H9 (cell line): ENCODE results near the gene HRAS. TPM values are rescaled to one million over a fixed set of nuclear protein-coding genes. Genes with fewer than 3 reads are reported as not detected.

Experiments used
- DNase-seq: peaks from one replicate; pipeline ENCODE4 v3.0.0-alpha.2; 2017
- H2AFZ ChIP-seq: one replicate; pipeline ENCODE4 v1.6.1; 2013; ENCODE audit warnings: mild to moderate bottlenecking, low read length, control low read depth, moderate library complexity
- H2AK5ac ChIP-seq: 2 replicates; pipeline ENCODE4 v1.6.1; 2013; ENCODE audit warnings: low read length, control low read depth, mixed read lengths; ENCODE audit not compliant: insufficient read length
- H2BK120ac ChIP-seq: one replicate; pipeline ENCODE4 v1.6.1; 2013; ENCODE audit warnings: low read depth, mild to moderate bottlenecking, low read length, control low read depth, inconsistent platforms; ENCODE audit not compliant: poor library complexity, severe bottlenecking
- H2BK12ac ChIP-seq: 2 replicates; pipeline ENCODE4 v1.6.1; 2013; ENCODE audit warnings: low read length, control low read depth, mixed read lengths, low read depth; ENCODE audit not compliant: insufficient read length
- H2BK15ac ChIP-seq: 2 replicates; pipeline ENCODE4 v1.6.1; 2013; ENCODE audit warnings: low read depth, low read length, control low read depth
- H2BK20ac ChIP-seq: one replicate; pipeline ENCODE4 v1.6.1; 2013; ENCODE audit warnings: low read depth, mild to moderate bottlenecking, low read length, control low read depth, inconsistent platforms; ENCODE audit not compliant: poor library complexity, severe bottlenecking
- H2BK5ac ChIP-seq: 2 replicates; pipeline ENCODE4 v1.6.1; 2013; ENCODE audit warnings: low read length, control low read depth, mixed read lengths; ENCODE audit not compliant: insufficient read length
- H3K14ac ChIP-seq: 2 replicates; pipeline ENCODE4 v1.6.1; 2013; ENCODE audit warnings: low read length, control low read depth; ENCODE audit not compliant: insufficient read depth
- H3K18ac ChIP-seq: 2 replicates; pipeline ENCODE4 v1.6.1; 2013; ENCODE audit warnings: low read depth, mild to moderate bottlenecking, mixed read lengths, low read length, control low read depth; ENCODE audit not compliant: insufficient read length
- H3K23ac ChIP-seq: 2 replicates; pipeline ENCODE4 v1.6.1; 2013; ENCODE audit warnings: low read length, control low read depth, mixed read lengths, low read depth; ENCODE audit not compliant: insufficient read length
- H3K23me2 ChIP-seq: 2 replicates; pipeline ENCODE4 v1.6.1; 2013; ENCODE audit warnings: low read depth, mild to moderate bottlenecking, mixed read lengths, low read length, control low read depth; ENCODE audit not compliant: insufficient read length, poor library complexity, severe bottlenecking
- H3K27ac ChIP-seq: 2 replicates; pipeline ENCODE4 v1.5.1; 2013; ENCODE audit warnings: low read length, control low read depth, mixed read lengths, low read depth; ENCODE audit not compliant: insufficient read length
- H3K27me3 ChIP-seq: 2 replicates; pipeline ENCODE4 v1.6.1; 2013; ENCODE audit warnings: low read length, control low read depth, inconsistent platforms; ENCODE audit not compliant: insufficient read depth
- H3K4ac ChIP-seq: 2 replicates; pipeline ENCODE4 v1.6.1; 2013; ENCODE audit warnings: low read depth, mild to moderate bottlenecking, control low read depth, inconsistent platforms, low read length, moderate library complexity
- H3K4me1 ChIP-seq: 2 replicates; pipeline ENCODE4 v1.6.1; 2013; ENCODE audit warnings: low read length, control low read depth, inconsistent platforms; ENCODE audit not compliant: insufficient read depth
- H3K4me2 ChIP-seq: 2 replicates; pipeline ENCODE4 v1.6.1; 2013; ENCODE audit warnings: low read length, control low read depth, mixed read lengths; ENCODE audit not compliant: insufficient read length, insufficient read depth
- H3K56ac ChIP-seq: 2 replicates; pipeline ENCODE4 v1.6.1; 2013; ENCODE audit warnings: low read depth, mild to moderate bottlenecking, mixed read lengths, low read length, control low read depth; ENCODE audit not compliant: insufficient read length
- H3K79me1 ChIP-seq: 2 replicates; pipeline ENCODE4 v1.6.1; 2013; ENCODE audit warnings: low read depth, mild to moderate bottlenecking, moderate library complexity, low read length, control low read depth, inconsistent platforms; ENCODE audit not compliant: insufficient read depth, poor library complexity, severe bottlenecking
- H3K79me2 ChIP-seq: 2 replicates; pipeline ENCODE4 v1.6.1; 2013; ENCODE audit warnings: low read length, control low read depth, inconsistent platforms; ENCODE audit not compliant: insufficient read depth
- H3K9ac ChIP-seq: 2 replicates; pipeline ENCODE4 v1.6.1; 2013; ENCODE audit warnings: low read length, control low read depth, mixed read lengths; ENCODE audit not compliant: insufficient read length; ENCODE audit errors: extremely low read depth
- H3K9me3 ChIP-seq: one replicate; pipeline ENCODE4 v1.6.1; 2013; ENCODE audit warnings: low read depth, low read length, inconsistent platforms; ENCODE audit not compliant: control insufficient read depth
- H3T11ph ChIP-seq: one replicate; pipeline ENCODE4 v1.6.1; 2013; ENCODE audit warnings: mild to moderate bottlenecking, low read length, control low read depth, inconsistent platforms
- H4K20me1 ChIP-seq: one replicate; pipeline ENCODE4 v1.6.1; 2013; ENCODE audit not compliant: control insufficient read depth, insufficient read length, insufficient read depth
- H4K5ac ChIP-seq: 2 replicates; pipeline ENCODE4 v1.6.1; 2013; ENCODE audit warnings: low read depth, mild to moderate bottlenecking, mixed read lengths, low read length, control low read depth; ENCODE audit not compliant: insufficient read length
- H4K8ac ChIP-seq: replicated peaks from 2 replicates; pipeline ENCODE4 v1.6.1; 2013; ENCODE audit warnings: low read length, control low read depth, mixed read lengths, low read depth; ENCODE audit not compliant: insufficient read length
- H4K91ac ChIP-seq: 2 replicates; pipeline ENCODE4 v1.6.1; 2013; ENCODE audit warnings: low read depth, mild to moderate bottlenecking, moderate library complexity, mixed read lengths, low read length, control low read depth; ENCODE audit not compliant: insufficient read length
- H3K27ac Mint-ChIP-seq, 3 experiments: 2 replicates in 2 of 3; 3 replicates in 1 of 3; pipeline ENCODE4 v1.8.0; 2020 to 2021; ENCODE audit warnings: mixed read lengths in 3 of 3, mild to moderate bottlenecking in 1 of 3, moderate library complexity in 1 of 3
- H3K27me3 Mint-ChIP-seq: 2 replicates; pipeline ENCODE4 v1.8.0; 2021; ENCODE audit warnings: low read depth, mild to moderate bottlenecking, moderate library complexity, mixed read lengths
- H3K36me3 Mint-ChIP-seq, 3 experiments: 2 replicates in 2 of 3; 3 replicates in 1 of 3; pipeline ENCODE4 v1.8.0; 2020 to 2021; ENCODE audit warnings: low read depth in 3 of 3, mixed read lengths in 3 of 3; ENCODE audit not compliant: insufficient read depth in 1 of 3
- H3K4me1 Mint-ChIP-seq, 2 experiments: 2 replicates each; pipeline ENCODE4 v1.8.0; 2020; ENCODE audit warnings: mixed read lengths in 2 of 2
- H3K4me3 Mint-ChIP-seq, 2 experiments: 2 replicates in 1 of 2; 3 replicates in 1 of 2; pipeline ENCODE4 v1.8.0; 2020 to 2021; ENCODE audit warnings: mild to moderate bottlenecking in 2 of 2, mixed read lengths in 2 of 2, moderate library complexity in 1 of 2
- H3K9me3 Mint-ChIP-seq, 2 experiments: 2 replicates in 1 of 2; 3 replicates in 1 of 2; pipeline ENCODE4 v1.8.0; 2020; ENCODE audit warnings: mild to moderate bottlenecking in 2 of 2, mixed read lengths in 2 of 2, moderate library complexity in 1 of 2
- CTCF ChIP-seq: fragments of 200-600 bp; sonication (generic); conservative IDR thresholded peaks from 3 replicates; pipeline ENCODE4 v1.8.0; 2021; ENCODE audit warnings: antibody characterized with exemption, mild to moderate bottlenecking
- WGBS: extraction: QIAGEN DNeasy Blood & Tissue Kit; methylation state at CpG from one replicate; pipeline ENCODE4 v1.1.7; 2013; ENCODE audit warnings: missing lambda C conversion rate, low lambda C conversion rate, mixed read lengths; ENCODE audit not compliant: insufficient read length; ENCODE audit errors: extremely low coverage; 5-methylcytosine and 5-hydroxymethylcytosine counted together
- total RNA-seq: library from RNA; stranded (reverse); gene quantifications from 2 replicates; pipeline ENCODE4 v1.2.1, GENCODE V29; 2021

HRAS gene
- total RNA-seq, 1 experiment from 2014 or later, result 61.8 TPM

- no peak overlapping the region; a peak in 1 of 7 replicates for H3K27ac Mint-ChIP-seq
- TF ChIP-seq CTCF, result no peak
- Histone ChIP-seq H2BK120ac (no peak overlapping the region), H4K20me1 (no peaks in the 10 kb centered on the region), H2BK5ac (no peak overlapping the region), H3K9ac (no peak overlapping the region), H3K79me2 (peaks cover 2% of the 10 kb centered on the region; the same call in 1 of the 2 replicates), H3K27ac (no peak overlapping the region), H4K8ac (no peak overlapping the region), H4K91ac (no peak overlapping the region), H3K4ac (no peak overlapping the region), H3K56ac (no peak overlapping the region), H3K9me3 (no peaks in the 10 kb centered on the region), H3K79me1 (no peaks in the 10 kb centered on the region), H3K27me3 (no peaks in the 10 kb centered on the region), H3K14ac (no peak overlapping the region), H4K5ac (no peak overlapping the region), H3T11ph (no peak overlapping the region), H2BK15ac (no peak overlapping the region), H3K18ac (no peak overlapping the region), H2BK12ac (no peak overlapping the region), H3K4me1 (no peaks in the 10 kb centered on the region), H3K4me2 (no peak overlapping the region), H2AK5ac (no peak overlapping the region), H2BK20ac (no peak overlapping the region), H2AFZ (no peak overlapping the region), H3K23ac (no peak overlapping the region), H3K23me2 (peaks cover 13% of the 10 kb centered on the region)
- peaks cover 3 to 6% of the 10 kb centered on the region in 2 experiments; a peak in 2 of 4 replicates for H3K4me1 Mint-ChIP-seq
- no peak overlapping the region for H3K4me3 Mint-ChIP-seq
- WGBS, result no CpG with 5 or more reads among the region's 10 CpGs
- peaks cover 4 to 5% of the 10 kb centered on the region in 2 experiments for H3K9me3 Mint-ChIP-seq
- H3K27me3 Mint-ChIP-seq, result peaks cover under 1% of the 10 kb centered on the region; the same call in 1 of the 2 replicates
- no peak for DNase-seq
- H3K36me3 Mint-ChIP-seq, result peaks cover 24 to 44% (median 35%) of the 10 kb centered on the region in 3 experiments
These were observed 32.8 kb downstream of the HRAS start for GRCh38 chr11:502288-503178.
